MM.1S (cell line): Measurements from ENCODE around the gene ACKR2.

Experiments used
- DNase-seq: peaks from one replicate; pipeline ENCODE4 v3.0.0-alpha.2; 2015
- H2AFZ ChIP-seq: fragments of 300-600 bp; sonication (generic); 2 replicates; pipeline ENCODE4 v1.6.0; 2016; ENCODE audit warnings: antibody characterized with exemption, low read length
- H3F3A ChIP-seq: fragments of 300-600 bp; sonication (generic); 2 replicates; pipeline ENCODE4 v1.6.1; 2016; ENCODE audit warnings: mild to moderate bottlenecking, antibody characterized with exemption, low read length, moderate library complexity, mixed read lengths; ENCODE audit not compliant: insufficient read depth
- H3K27ac ChIP-seq: fragments of 300-600 bp; sonication (generic); 2 replicates; pipeline ENCODE4 v1.5.1; 2016; ENCODE audit warnings: mild to moderate bottlenecking, low read length
- H3K27me3 ChIP-seq: fragments of 300-600 bp; sonication (generic); replicated peaks from 2 replicates; pipeline ENCODE4 v1.6.0; 2016; ENCODE audit warnings: low read length; ENCODE audit not compliant: insufficient read depth
- H3K36me3 ChIP-seq: fragments of 300-600 bp; sonication (generic); replicated peaks from 2 replicates; pipeline ENCODE4 v1.6.1; 2016; ENCODE audit warnings: mild to moderate bottlenecking, low read length, mixed read lengths; ENCODE audit not compliant: insufficient read depth
- H3K4me1 ChIP-seq: fragments of 300-600 bp; sonication (generic); 2 replicates; pipeline ENCODE4 v1.6.1; 2016; ENCODE audit warnings: low read length, mixed read lengths
- H3K4me2 ChIP-seq: fragments of 300-600 bp; sonication (generic); 2 replicates; pipeline ENCODE4 v1.6.0; 2016; ENCODE audit warnings: low read depth, low read length
- H3K4me3 ChIP-seq: fragments of 300-600 bp; sonication (generic); 2 replicates; pipeline ENCODE4 v1.5.1; 2016; ENCODE audit warnings: low read length, mixed read lengths
- H3K79me2 ChIP-seq: fragments of 300-600 bp; sonication (generic); 2 replicates; pipeline ENCODE4 v1.6.1; 2016; ENCODE audit warnings: mixed run types, low read length, mixed read lengths
- H3K9ac ChIP-seq: fragments of 300-600 bp; sonication (generic); 2 replicates; pipeline ENCODE4 v1.6.1; 2016; ENCODE audit warnings: low read length, mixed read lengths
- H3K9me2 ChIP-seq: fragments of 300-600 bp; sonication (generic); replicated peaks from 2 replicates; pipeline ENCODE4 v1.6.1; 2016; ENCODE audit warnings: mild to moderate bottlenecking, low read length, mixed read lengths; ENCODE audit not compliant: insufficient read depth
- H3K9me3 ChIP-seq: fragments of 300-600 bp; sonication (generic); replicated peaks from 2 replicates; pipeline ENCODE4 v1.6.1; 2016; ENCODE audit warnings: mild to moderate bottlenecking, low read length, mixed read lengths; ENCODE audit not compliant: insufficient read depth
- H4K20me1 ChIP-seq: fragments of 300-600 bp; sonication (generic); 2 replicates; pipeline ENCODE4 v1.6.1; 2016; ENCODE audit warnings: mild to moderate bottlenecking, low read length, moderate library complexity, mixed read lengths; ENCODE audit not compliant: insufficient read depth
- CTCF ChIP-seq: fragments of 300-600 bp; sonication (generic); IDR thresholded peaks from 2 replicates; pipeline ENCODE4 v1.5.1; 2016; ENCODE audit warnings: antibody characterized with exemption, low read length, mixed read lengths
- EZH2 ChIP-seq: fragments of 300-600 bp; sonication (generic); optimal IDR thresholded peaks from 2 replicates; pipeline ENCODE3; 2017; ENCODE audit warnings: low read depth, mild to moderate bottlenecking, antibody characterized with exemption, low read length, mixed read lengths
- EZH2phosphoT487 ChIP-seq: fragments of 300-600 bp; sonication (generic); IDR thresholded peaks from 2 replicates; pipeline ENCODE4 v1.6.1; 2018; ENCODE audit warnings: antibody characterized with exemption, low read length

ACKR2 gene

GRCh38 chr3:42800251-42800650 lies 9.0 kb upstream of the ACKR2 start:
- H3F3A ChIP-seq, result peaks cover 6% of the 10 kb centered on the region
- H3K27me3 ChIP-seq, result no peaks in the 10 kb centered on the region
- TF ChIP-seq EZH2, result no peak
- no peak for TF ChIP-seq CTCF
- TF ChIP-seq EZH2phosphoT487, result no peak
- H3K4me1 ChIP-seq, result peaks cover 8% of the 10 kb centered on the region; the same call in 1 of the 2 replicates
- no peak overlapping the region for H2AFZ ChIP-seq
- H3K27ac ChIP-seq, result no peak overlapping the region
- H4K20me1 ChIP-seq, result no peaks in the 10 kb centered on the region
- H3K36me3 ChIP-seq, result no peaks in the 10 kb centered on the region
- no peaks in the 10 kb centered on the region for H3K9me2 ChIP-seq
- H3K9ac ChIP-seq, result no peak overlapping the region
- no peak overlapping the region for H3K4me3 ChIP-seq
- H3K9me3 ChIP-seq, result no peaks in the 10 kb centered on the region
- H3K79me2 ChIP-seq, result peaks cover 52% of the 10 kb centered on the region
- no peak for DNase-seq
- H3K4me2 ChIP-seq, result no peak overlapping the region

GRCh38 chr3:42801048-42801620 lies 8.1 kb upstream of the ACKR2 start:
- DNase-seq, result no peak

GRCh38 chr3:42801784-42802183 lies 7.5 kb upstream of the ACKR2 start:
- H3K9me2 ChIP-seq, result no peaks in the 10 kb centered on the region
- no peaks in the 10 kb centered on the region for H3K9me3 ChIP-seq
- H3K36me3 ChIP-seq, result no peaks in the 10 kb centered on the region
- no peaks in the 10 kb centered on the region for H3K27me3 ChIP-seq
- H3K79me2 ChIP-seq, result peaks cover 47% of the 10 kb centered on the region
- H2AFZ ChIP-seq, result no peak overlapping the region
- H3K27ac ChIP-seq, result no peak overlapping the region
- peaks cover 6% of the 10 kb centered on the region for H3F3A ChIP-seq
- no peaks in the 10 kb centered on the region for H4K20me1 ChIP-seq
- H3K4me3 ChIP-seq, result no peak overlapping the region
- H3K4me2 ChIP-seq, result no peak overlapping the region
- H3K4me1 ChIP-seq, result peaks cover 8% of the 10 kb centered on the region; the same call in 1 of the 2 replicates
- DNase-seq, result no peak
- no peak overlapping the region for H3K9ac ChIP-seq
- TF ChIP-seq CTCF (no peak), EZH2phosphoT487 (no peak), EZH2 (no peak)

More at GRCh38 chr3:42801048-42801620, 8.1 kb upstream of the ACKR2 start:
- peaks cover 47% of the 10 kb centered on the region for H3K79me2 ChIP-seq
- no peak overlapping the region for H2AFZ ChIP-seq
- no peak overlapping the region for H3K9ac ChIP-seq
- H3F3A ChIP-seq, result peaks cover 6% of the 10 kb centered on the region
- no peaks in the 10 kb centered on the region for H4K20me1 ChIP-seq
- no peak overlapping the region for H3K4me3 ChIP-seq
- peaks cover 8% of the 10 kb centered on the region; the same call in 1 of the 2 replicates for H3K4me1 ChIP-seq
- TF ChIP-seq CTCF, result no peak
- no peak for TF ChIP-seq EZH2
- no peak for TF ChIP-seq EZH2phosphoT487
- no peak overlapping the region for H3K4me2 ChIP-seq
- H3K27ac ChIP-seq, result no peak overlapping the region
- no peaks in the 10 kb centered on the region for H3K9me2 ChIP-seq
- no peaks in the 10 kb centered on the region for H3K36me3 ChIP-seq
- H3K9me3 ChIP-seq, result no peaks in the 10 kb centered on the region
- H3K27me3 ChIP-seq, result no peaks in the 10 kb centered on the region
